Midbrain (tissue), 1 donor: ENCODE measurements around the gene BCDIN3D.
"Not testable (repeated sequence)": the region's sequence is repeated elsewhere in the genome, so short reads cannot be mapped to it uniquely, and the experiment has no call there.

Source experiments
- DNase-seq: peaks from one replicate; lab custom pipeline; 2025; lab: John Stamatoyannopoulos, UW

Gene BCDIN3D

GRCh38 chr12:49863946-49864797 lies 21.3 kb upstream of the BCDIN3D start:
- peak; percentile 13 for DNase-seq

DNA sequence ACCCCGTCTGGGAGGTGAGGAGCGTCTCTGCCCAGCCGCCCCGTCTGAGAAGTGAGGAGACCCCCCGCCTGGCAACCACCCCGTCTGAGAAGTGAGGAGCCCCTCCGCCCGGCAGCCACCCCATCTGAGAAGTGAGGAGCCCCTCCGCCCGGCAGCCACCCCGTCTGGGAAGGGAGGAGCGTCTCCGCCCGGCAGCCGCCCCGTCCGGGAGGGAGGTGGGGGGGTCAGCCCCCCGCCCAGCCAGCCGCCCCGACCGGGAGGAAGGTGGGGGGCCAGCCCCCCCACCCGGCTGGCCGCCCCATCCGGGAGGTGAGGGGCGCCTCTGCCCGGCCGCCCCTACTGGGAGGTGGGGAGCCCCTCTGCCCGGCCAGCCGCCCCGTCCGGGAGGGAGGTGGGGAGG lies 18.0 kb upstream of the BCDIN3D start:
- DNase-seq = not testable (repeated sequence)

DNA sequence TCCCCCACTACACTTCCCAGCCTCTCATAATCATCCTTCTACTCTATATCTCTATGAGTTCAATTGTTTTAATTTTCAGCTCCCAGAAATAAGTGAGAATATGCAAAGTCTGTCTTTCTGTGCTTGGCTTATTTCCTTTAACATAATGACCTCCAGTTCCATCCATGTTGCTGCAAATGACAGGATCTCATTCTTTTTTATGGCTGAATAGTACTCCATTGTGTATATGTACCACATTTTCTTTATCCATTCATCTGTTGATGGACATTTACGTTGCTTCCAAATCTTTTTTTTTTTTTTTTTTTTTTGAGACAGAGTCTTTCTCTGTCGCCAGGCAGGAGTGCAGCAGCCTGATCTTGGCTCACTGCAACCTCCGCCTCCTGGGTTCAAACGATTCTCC lies 13.0 kb upstream of the BCDIN3D start:
- DNase-seq = not testable (repeated sequence)

DNA sequence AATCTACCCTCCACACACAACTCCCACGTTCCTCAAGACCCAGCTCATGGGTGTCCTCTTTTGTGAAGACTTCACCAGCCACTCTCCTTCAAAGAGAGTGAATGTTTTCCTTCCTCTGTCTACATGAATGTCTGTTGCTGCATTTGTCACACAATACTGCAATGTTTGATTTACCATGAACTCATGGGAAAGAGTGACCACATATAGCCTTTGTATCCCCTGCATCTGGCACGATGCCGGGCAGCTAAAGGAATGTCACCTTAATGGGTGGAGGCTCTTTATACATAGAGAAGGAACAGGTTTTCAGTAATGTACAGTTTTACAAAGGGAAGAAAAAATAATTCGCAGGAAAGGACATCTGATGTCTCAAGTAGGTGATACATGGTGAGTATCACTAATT lies 12.1 kb upstream of the BCDIN3D start:
- DNase-seq = no peak

- no peak for DNase-seq
Measured at GRCh38 chr12:49853671-49854070, 10.8 kb upstream of the BCDIN3D start.

DNA sequence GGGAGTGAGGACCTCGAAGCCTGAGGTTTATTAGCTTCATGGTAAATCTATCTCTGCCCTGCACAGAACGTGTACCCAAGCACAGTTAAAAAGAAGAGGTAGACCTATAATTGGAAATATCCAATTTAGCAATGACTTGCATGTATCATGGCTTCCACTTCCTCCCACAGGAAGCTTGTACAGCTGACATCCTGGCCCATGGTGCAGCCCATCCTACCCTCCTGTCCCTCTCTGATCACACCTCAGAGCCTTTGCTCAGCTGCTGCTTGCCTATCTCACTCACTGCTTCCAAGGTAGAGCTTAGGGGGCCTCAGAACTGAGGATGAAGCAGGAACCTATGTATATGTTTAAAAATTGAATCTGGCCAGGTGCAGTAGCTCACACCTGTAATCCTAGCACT lies 4.3 kb upstream of the BCDIN3D start:
- DNase-seq = no peak

DNA sequence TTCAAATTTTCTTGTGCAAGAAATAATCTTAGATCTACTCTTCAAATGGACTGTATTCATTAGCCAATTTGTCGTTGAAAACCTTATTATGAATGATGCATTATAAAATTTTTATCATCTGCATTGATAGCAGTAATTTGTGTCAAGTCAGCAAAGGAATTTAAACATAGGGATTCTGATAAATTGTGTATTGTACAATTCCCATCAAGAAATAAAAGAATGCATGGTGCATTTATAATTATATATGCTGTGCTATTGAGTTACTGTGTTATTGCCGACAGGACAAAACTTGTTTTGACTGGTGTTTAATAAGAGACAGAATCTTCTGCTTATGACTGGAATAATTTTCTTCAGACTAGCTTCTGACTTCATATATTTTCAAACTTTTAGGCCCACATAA lies 3.1 kb upstream of the BCDIN3D start:
- DNase-seq = no peak

GRCh38 chr12:49843876-49844437 lies 1.1 kb upstream of the BCDIN3D start:
- no peak for DNase-seq

GRCh38 chr12:49843411-49843810 lies 505 bp upstream of the BCDIN3D start:
- no peak for DNase-seq

DNA sequence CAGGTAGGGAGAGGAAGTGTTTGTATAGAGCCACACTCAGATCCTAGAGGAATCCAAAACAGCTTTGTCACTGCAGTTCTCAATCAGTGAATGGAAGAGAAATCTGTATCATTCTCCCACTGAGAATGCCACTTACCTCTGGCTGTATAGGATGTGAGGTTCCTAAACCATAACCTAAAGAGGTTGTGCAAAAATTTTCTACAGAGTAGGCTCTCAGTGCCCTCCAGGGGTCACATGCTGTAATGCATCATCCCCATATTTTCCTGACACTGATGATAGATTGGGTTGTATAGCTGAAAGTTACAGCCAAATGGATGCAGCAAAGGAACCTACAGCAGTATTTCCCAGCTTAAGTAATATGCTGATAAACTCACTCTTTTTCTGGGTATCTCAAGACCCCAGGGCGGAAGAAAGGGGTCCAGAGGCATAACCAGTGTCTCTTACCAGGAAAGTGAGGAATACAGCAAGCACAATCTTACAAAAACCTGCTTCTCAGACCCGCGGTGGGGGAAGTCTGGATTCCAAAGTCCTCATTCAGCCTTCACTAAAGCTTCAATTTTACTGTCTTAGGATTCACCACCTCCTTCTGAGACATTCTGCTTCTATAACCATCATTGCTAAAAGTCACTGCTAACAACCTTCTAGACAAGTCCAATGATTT lies 3.8 kb downstream of the BCDIN3D start:
- DNase-seq = peak; percentile 27

DNA sequence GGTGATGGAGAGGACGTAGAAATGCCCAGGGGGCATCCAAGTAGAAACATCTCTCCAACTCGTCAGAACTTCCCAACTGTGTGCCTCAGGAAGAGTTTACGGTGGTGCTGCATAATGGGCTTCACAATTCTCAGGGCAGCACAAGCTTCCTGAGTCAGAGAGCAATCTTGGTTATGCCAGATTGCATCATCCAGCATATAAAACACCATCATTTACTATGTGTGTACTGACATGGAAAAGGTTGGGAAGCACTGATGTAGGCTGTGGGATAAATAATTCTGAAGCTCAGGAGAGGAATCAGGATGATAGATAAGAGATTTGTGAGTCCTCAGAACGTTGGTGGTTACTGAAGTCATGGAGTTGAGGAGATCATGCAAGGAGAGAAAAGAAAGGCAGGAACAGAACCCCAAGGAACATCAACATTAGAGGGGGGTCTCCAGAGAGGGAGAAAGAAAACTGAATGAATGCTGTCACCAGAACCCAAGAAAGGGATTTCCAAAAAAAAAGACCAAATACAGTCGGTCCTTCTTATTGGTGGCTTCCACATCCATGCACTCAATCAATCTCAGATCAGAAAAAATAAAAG lies 10.0 kb downstream of the BCDIN3D start:
- no peak for DNase-seq

DNA sequence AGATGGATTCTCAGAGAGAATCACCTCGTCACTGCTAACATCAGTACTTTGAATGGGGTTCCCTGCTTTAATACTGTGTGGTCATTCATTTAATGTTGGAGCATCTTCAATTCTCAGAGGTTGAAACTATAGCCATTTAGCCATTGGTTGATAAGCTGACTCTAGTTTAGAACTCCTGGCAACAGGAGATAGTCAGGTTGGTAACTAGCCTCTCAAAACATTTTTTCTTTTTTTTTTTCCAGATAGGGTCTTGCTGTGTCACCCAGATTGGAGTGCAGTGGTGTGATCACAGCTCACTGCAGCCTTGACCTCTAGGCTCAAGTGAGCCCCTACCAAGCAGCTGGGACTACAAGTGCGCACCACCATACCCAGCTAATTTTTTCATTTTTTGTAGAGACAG lies 11.2 kb downstream of the BCDIN3D start:
- DNase-seq = no peak

DNA sequence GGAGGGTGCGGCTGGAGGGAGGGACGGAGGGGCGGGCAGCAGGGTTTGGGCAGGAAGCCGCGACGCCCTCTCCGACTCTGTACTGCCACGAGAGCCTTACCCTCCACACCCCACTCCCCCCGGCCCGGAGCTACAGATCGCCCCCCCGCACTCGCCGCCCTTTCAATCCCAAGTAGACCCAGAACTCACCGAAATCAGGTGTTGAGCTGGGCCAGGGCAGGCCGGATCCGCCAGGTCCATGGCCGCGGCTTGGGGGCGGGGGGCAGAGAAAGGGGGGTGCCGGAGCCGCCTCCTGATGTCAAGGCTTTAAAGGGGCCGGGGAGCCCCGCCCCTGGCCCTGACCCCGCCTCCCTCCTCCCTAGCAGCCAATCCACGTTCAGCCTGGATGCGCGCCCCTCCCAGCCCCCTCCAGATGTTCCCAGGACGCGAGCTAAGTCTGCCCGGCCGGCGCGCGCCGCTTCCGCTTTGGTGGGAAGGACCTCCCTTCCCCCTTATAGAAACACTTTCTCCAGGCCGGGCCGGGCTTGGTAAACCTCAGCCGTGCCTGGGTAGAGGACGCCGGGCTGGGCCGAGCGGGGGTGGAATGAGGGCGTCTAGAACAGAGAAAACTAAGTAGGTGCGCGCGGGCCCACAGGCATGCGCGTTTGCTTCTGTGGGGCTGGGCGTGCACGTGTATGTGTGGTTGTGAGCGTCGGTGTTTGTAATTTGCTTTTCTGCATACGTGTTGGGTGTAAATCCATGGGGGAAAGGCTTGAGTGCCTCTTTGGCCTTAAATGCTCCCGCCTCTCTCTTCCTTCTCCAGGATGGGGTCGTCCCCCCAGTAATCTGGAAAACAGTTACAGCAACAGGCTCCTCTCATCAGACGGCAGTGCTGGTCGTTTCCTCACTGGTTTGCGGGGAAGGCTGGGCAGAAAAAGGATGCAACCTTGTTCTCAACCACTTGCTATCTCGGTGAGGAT lies 14.5 kb downstream of the BCDIN3D start, which contains the start of gene NCKAP5L:
NCKAP5L (minus strand) TSS at position 281 of the 959 bp plus-strand sequence. CDS start 24,369 bp downstream, outside the sequence.
- peak; percentile 94 for DNase-seq

DNA sequence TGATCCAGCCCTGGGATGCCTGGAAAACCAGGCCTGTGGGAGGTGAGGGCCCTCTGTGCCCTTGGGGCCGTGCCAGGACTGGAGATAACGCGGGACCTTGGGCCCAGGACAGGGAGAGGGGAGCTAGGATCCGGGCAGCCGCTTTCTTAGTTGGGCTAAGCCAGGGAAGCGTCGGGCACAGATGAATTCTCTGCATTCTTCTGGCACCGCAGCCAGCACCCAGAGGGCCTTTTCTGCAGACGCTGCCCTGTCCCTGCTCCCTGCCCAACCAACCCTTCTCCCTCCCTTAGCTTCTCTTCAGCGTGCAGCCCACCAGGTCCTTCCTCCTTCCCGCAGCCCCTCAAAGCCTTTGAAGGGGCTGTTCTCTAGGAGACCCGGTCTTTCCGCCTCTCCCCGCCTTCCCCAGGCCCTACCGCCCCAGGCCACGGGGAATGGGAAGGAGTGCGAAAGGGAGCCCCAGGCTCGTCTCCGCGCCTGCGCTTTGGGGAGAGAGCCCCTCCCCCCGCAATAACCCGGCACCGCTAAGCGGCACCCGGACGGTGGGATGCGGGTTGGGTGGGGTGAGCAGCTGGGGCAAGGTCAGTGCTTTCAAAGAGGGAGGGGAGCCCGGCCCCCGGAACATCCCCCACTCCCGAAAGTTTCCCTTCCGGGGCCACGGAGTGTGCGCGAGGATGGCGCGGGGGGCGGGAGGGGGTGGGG lies 15.4 kb downstream of the BCDIN3D start:
- DNase-seq = peak; percentile 66

- no peak for DNase-seq
Measured at GRCh38 chr12:49827051-49827400, 15.9 kb downstream of the BCDIN3D start.

DNA sequence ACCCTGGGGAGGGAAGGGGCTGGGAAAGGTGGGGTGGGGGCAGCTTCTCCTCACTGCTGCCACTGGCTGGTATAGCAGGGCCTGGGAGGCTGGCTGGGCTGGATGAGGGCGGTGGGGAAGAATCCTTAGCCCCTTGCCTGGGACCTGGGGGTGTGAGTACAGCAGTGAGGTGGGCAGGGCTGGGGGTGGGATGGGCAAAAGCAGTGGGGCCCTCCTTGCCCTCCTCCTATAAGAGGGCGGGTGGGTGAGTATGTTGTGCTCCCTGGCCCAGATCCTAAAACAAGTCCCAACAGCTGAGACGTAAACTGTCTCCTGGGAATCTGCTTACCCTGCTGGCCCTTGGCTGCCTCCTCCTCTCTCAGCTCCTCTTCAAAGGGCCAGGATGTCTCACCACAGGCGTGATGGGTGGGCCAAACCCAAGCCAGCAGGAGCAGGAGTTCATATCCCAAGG lies 16.9 kb downstream of the BCDIN3D start:
- DNase-seq = no peak

GRCh38 chr12:49825360-49825970 lies 17.4 kb downstream of the BCDIN3D start:
- DNase-seq = no peak

DNA sequence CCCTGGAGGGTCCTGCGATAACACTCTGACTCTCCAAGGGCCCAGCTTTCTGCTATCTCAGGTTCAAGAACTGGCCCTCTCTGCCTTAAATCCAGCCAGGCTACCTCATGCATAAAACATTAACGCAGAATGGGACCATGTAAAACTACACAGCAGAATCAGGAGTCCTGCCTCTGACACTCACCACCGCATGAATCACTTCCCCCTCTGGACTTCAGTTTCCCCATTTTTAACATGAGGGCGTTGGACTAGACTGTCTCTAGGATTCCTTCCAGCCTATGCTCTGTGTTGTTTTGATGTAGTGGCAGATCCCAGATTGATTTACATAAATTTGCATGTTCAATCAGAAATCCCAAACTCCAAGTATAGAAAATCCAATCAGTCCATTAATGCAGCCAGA lies 18.0 kb downstream of the BCDIN3D start:
- peak; percentile 43 for DNase-seq

DNA sequence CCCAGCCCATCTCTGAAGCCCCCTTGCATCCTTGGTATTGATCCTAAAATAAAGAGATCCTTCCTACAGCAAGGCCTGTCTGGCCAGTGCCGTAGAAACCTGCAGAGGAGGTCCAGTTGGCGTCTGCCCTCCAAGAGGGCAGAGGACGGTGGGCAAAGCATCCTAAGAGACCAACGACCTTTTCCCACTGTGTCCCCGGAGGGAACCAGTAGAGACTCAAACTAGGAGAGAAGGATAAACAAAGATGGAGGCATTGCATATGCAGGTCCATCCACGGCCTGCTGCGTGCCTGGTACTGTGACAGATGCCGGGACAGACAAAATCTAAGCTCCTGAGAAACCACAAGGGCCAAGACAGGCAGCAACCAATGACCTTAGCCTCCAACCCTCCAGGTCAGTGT lies 18.5 kb downstream of the BCDIN3D start:
- DNase-seq = no peak

DNA sequence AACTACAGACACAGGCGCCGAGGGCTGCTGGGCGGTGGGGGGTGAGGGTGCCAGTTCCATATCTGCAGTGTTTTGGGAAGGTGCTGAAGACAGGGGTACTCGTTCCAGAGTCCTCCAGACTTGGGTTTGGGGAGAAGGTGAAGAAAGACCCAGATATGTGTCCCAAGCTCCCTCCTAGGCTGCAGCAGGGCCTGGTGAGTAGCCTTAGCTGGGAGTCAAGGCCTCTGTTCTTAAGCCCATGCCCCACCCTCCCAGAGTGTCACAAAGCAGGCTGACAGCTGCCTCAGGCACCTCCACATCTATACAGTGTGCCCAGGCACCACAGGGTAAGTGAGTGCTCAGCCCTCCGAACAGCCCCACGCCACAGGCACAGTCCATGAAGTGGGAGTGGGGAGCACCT lies 19.0 kb downstream of the BCDIN3D start:
- no peak for DNase-seq
